SKM-1 (cell line): ENCODE measurements around the gene GAREM2.
"Not testable (repeated sequence)": the region's sequence is repeated elsewhere in the genome, so short reads cannot be mapped to it uniquely, and the experiment has no call there.

Experiments used
- DNase-seq: peaks from one replicate; lab custom pipeline; 2025; ENCODE audit not compliant: unreplicated experiment; lab: John Stamatoyannopoulos, UW

Gene GAREM2

GRCh38 chr2:26172871-26173775 lies at the start of gene GAREM2:
TSS of gene GAREM2 (plus strand) at chr2:26173088. CDS start at chr2:26173221, 133 bp downstream.
- DNase-seq, result no peak

- DNase-seq, result no peak
Observed at GRCh38 chr2:26123426-26123825, 49.5 kb upstream of the GAREM2 start.

- DNase-seq, result no peak
Observed at GRCh38 chr2:26126074-26126473, 46.8 kb upstream of the GAREM2 start.

- no peak for DNase-seq
Observed at GRCh38 chr2:26128176-26128575, 44.7 kb upstream of the GAREM2 start.

- no peak for DNase-seq
Observed at GRCh38 chr2:26130763-26131162, 42.1 kb upstream of the GAREM2 start.

- no peak for DNase-seq
Observed at GRCh38 chr2:26136451-26136850, 36.4 kb upstream of the GAREM2 start.

- DNase-seq, result no peak
Observed at GRCh38 chr2:26139269-26140183, 33.4 kb upstream of the GAREM2 start.

GRCh38 chr2:26141145-26141769 lies 31.6 kb upstream of the GAREM2 start:
- DNase-seq, result no peak

GRCh38 chr2:26144031-26144430 lies 28.9 kb upstream of the GAREM2 start:
- DNase-seq, result no peak

- DNase-seq, result no peak
Observed at GRCh38 chr2:26144953-26145680, 27.8 kb upstream of the GAREM2 start.

GRCh38 chr2:26148501-26148900 lies 24.4 kb upstream of the GAREM2 start:
- DNase-seq, result no peak

GRCh38 chr2:26150243-26150642 lies 22.6 kb upstream of the GAREM2 start:
- no peak for DNase-seq

- no peak for DNase-seq
Observed at GRCh38 chr2:26157580-26157979, 15.3 kb upstream of the GAREM2 start.

- DNase-seq, result no peak
Observed at GRCh38 chr2:26161926-26162325, 11.0 kb upstream of the GAREM2 start.

GRCh38 chr2:26162963-26163362 lies 9.9 kb upstream of the GAREM2 start:
- no peak for DNase-seq

GRCh38 chr2:26164231-26164630 lies 8.7 kb upstream of the GAREM2 start:
- no peak for DNase-seq

- no peak for DNase-seq
Observed at GRCh38 chr2:26164641-26165211, 8.2 kb upstream of the GAREM2 start.

GRCh38 chr2:26165403-26165802 lies 7.5 kb upstream of the GAREM2 start:
- no peak for DNase-seq

- DNase-seq, result not testable (repeated sequence)
Observed at GRCh38 chr2:26166541-26166940, 6.3 kb upstream of the GAREM2 start.

GRCh38 chr2:26168785-26169184 lies 4.1 kb upstream of the GAREM2 start:
- no peak for DNase-seq
